ENCODE results near the gene ZNF124.
A peak's percentile ranks its signal among the peaks of the same experiment; 100 is the strongest.
"Not testable (repeated sequence)": the region's sequence is repeated elsewhere in the genome, so short reads cannot be mapped to it uniquely, and the experiment has no call there.

Gene ZNF124

DNA sequence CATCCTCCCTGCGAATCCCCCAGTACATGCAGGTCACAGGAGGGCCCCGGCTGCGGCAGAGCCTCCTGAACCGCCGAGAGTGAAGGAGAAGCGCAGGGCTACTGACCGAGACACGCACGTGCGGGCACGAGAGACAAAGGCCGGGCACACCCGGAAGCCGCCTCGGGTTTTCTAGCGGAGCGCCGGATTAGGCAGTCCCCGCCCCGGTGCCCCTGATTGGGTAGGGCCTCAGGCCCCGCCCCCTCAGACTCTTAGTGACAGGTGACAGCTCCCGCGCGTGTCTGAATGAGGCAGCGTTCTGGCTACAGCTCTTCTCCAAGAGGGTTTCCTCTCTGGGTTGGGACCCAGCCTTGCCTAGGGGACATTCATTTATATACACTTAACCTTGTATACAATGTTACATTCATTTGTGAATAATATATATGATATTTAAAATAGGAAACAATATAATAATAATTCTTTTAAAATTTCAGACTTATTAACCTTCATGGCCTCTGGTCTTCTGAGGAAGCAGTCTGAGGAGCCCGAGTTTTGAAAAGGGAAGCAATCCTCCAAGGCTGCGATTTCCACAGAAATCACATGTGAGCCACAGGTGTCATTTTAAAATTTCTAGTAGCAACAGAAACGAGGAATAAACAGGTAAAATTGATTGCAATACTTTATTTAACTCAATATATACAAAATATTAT is at the start of gene ZNF124:
ZNF124 (minus strand) TSS at position 146 of the 689 bp plus-strand sequence; CDS start at position 3, 143 bp downstream.
- not testable (repeated sequence) for DNase-seq (ENCODE audit: low spot score)

DNA sequence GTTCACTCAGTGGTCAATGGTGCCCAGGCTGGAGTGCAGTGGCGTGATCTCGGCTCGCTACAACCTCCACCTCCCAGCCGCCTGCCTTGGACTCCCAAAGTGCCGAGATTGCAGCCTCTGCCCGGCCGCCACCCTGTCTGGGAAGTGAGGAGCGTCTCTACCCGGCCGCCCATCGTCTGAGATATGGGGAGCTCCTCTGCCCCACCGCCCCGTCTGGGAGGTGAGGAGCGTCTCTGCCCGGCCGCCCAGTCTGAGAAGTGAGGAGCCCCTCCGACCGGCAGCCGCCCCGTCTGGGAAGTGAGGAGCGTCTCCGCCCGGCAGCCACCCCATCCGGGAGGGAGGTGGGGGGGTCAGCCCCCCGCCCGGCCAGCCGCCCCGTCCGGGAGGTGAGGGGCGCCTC is 48.5 kb upstream of the ZNF124 start:
- DNase-seq (ENCODE audit: low spot score): not testable (repeated sequence)

DNA sequence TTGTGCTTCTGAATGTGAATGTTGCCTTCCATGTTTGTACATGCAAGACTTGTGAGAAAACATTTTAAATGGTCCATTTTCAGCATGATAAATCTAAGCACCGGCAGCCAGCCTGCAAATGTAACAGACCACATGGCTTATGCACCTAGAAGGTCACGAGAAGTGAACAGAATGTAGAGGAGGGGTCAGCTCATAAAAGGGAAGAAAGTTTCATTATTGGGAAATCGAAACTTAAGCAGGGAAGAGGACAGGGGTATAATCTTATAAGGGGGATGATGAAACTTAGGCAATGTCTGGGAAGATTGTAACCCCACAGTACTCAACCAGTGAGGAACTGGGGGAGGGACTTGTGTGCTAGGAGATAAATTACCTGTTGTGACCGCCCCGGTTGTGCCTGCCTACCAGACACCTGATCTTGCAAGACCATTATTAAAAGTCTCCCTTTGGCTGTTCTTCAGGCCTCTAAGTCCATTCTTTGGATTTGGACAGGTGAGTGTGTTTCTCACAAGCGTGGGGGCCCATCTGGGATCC is 46.4 kb upstream of the ZNF124 start:
- DNase-seq (ENCODE audit: low spot score): no peak

DNA sequence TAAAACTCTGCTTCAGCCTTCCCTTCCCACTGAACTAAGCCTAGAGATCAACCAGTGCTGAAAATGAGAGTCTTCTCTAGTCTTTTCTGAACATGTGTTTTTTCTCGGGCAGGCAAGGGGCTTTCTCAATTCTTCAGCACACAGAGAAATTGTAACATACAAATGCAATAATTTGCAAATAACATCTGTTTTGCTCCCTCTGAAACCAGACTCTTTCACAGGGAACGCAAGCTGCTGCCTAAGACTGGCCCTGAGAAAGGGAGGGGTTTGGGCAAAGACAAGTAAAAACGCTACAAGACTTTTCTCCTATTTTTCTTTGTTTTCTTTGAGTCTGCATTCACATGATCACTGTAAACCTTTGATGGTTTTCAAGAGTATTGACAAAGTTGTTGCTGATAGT is 44.4 kb upstream of the ZNF124 start:
- DNase-seq (ENCODE audit: low spot score): no peak

DNA sequence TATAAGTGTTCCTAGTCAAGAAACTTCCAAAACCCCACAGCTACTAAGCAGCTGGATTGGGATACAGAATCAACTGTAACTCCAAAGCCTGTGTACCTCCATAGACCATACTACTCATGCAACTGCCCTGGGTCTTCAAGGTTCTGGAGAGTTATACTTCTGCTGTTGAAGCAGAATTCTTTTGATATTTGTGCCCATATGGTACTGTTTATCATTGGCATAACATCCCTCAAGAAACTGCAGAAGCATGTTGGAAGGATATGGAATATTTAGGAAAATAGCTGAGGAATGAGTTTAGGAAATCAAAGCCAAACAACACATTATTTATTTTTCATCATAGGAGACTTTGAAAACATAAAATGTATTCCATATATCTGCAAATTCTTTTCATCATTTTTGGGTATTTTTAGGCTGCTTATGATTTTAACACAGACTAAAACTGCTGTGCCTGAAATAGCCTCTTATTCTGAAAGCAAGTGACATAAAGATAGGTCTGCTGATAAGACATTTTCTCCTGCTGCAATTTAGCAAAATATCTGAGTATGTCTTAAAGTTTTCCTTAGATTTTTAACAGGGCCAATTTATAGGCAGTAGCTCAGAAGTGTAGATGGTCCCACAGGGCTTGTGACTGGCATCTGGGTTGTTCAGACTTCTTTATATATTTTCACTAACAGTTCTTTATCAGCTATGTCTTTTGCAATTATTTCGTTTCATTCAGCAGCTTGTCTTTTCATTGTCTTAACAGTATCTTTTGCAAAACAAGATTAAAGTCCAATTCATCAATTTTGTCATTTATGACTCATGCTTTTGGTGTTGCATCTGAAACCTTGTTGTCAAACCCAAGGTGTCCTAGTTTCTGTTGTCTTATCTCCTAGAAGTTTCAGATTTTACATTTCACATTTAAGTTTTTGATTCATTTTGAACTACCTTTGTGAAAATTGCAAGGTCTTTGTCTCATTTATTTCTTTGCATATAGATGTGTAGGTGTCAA is 41.1 kb upstream of the ZNF124 start:
- no peak for DNase-seq (ENCODE audit: low spot score)

DNA sequence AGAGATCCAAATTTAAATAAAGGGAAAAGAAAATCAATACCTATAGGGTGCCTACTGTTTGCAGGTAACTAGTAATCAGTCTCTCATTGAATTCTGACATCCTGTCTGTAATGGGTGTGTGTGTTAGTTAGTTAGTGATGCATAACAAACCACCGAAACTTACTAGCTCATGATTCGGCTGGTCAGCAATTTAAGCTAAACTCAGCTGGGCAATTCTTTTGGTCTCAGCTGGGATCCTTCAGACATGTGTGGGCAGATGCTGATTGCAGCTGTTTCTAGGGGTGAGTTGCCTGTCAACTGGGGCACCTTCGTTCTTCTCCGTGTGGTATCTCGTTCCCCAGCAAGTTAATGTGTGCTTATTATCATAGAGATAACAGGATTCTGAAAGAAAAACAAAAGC is 40.2 kb upstream of the ZNF124 start:
- no peak for DNase-seq (ENCODE audit: low spot score)

DNA sequence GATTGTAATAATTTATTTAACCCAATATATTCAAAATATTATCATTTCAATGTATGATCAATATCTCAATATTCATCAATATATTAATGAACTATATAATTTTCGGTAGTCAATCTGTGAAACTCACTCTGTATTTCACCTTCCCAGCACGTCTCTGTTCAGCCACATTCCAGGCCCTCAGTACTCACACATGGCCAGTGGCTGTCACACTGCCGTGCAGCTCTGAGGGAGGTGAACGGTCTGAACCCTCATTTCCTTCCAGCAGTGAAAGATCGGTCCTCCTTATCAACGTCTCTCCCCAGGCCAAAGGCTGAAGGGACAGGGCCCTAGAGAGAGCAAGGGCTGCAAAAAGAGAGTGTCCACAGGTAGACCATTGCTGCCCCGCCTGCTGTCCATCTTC is 39.5 kb upstream of the ZNF124 start:
- no peak for DNase-seq (ENCODE audit: low spot score)

DNA sequence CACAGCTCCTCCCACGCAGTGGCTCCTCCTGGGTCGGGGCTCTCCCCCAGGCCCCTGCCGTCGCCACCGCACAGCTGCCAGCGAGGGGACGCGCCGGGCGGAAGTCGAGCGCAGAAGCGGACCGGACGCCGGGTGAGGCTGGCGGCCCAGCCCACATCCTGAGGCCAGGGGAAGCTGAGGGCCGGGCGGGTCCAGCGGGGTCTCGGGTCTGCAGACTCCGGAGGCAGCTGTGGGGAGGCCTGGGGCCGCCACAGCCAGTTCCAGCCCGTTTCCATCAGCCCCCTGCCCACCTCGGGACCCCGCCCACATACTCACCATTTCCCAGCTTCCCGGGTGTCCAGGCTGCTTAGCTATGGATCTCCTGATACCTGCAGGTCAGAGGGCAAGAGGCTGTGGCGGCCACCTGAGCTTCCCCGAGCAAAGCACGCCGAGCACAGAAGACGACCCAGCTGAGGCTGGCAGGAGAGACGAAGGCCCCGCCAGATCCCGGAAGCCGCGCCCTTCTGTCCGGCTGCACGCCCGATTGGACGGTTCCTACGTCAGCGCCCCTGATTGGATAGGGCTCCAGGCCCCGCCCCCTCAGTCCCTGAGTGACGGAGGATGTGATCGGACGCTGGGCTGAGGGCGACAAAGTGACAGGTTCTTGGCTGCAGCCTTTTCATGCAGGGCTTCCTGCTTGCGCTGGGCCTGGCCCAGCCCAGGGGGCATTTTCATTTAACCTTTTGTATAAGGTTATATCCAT is 38.7 kb upstream of the ZNF124 start:
- DNase-seq (ENCODE audit: low spot score): peak; percentile 97

DNA sequence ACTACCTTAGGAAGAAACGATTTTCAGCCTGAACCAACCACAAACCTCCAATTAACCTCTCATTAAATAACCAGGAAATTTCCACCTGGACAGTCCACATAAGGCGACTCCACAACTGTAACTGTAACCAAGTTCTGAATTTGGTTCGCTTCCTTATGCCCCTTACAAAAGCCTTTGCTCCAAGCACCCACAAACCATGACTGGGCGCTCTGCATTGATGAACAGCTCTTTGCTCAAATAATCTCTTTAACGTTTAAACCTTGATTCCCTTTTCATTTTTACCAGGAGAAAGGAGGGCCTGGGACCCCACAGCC is 38.2 kb upstream of the ZNF124 start:
- no peak for DNase-seq (ENCODE audit: low spot score)

DNA sequence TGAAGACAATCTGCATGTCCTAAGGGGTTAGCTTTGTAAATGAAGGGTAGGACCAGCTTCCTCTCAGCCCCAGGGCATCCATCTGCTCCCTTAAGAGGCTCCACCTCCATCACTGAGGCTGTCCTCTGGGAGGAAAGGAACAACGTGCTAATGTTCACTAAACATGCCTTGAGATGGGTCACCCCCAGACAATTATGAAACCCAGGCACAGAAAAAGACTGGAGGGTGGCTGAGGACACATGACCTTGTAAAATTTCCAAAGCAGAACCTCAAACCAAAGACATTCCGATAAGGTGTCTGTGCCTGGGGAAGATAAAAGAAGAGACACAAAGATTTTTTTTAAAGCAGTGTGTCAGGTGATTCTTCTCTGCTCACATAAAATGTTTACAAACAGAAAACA is 37.6 kb upstream of the ZNF124 start:
- peak; percentile 7 for DNase-seq (ENCODE audit: low spot score)

DNA sequence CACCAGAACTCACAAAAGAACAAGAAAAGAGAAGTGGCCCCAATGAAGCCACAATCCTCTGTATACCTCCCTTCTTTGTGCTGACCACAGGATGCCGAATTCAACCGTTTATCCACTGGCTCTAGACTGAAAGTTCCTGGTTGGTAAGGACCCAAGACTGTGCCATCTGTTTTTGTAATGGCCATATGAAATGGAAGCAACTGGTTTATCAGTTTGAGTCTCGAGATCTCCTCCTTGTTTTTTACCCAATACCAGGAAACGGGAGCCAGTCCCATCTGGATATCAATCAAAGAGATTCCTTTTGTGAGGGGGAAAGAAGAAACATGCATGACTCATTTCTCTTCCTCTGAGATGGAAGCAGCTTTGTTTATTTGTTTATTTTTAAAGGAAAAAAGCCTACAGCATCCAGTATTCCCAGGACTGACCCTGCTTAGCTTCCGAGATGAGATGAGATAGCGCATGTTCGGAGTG is 32.4 kb upstream of the ZNF124 start:
- no peak for DNase-seq (ENCODE audit: low spot score)

DNA sequence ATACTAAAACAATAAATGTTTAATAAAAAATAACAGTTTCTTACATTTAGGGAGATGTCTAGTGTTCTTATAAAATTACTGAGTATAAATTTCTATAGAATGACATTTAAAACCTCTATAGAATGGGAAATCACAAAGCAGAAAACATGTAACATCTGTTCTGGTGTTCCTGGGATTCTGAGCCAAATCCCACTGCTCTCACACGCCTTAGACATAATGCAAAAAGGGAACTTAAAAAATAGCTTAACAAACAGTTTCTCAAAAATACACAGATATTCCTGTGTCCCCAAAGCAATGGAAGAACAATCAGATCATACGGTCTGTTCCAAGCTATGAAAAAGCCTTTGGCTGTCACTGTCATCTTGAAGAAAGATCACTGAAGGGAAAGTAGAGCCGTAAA is 27.0 kb upstream of the ZNF124 start:
- no peak for DNase-seq (ENCODE audit: low spot score)

DNA sequence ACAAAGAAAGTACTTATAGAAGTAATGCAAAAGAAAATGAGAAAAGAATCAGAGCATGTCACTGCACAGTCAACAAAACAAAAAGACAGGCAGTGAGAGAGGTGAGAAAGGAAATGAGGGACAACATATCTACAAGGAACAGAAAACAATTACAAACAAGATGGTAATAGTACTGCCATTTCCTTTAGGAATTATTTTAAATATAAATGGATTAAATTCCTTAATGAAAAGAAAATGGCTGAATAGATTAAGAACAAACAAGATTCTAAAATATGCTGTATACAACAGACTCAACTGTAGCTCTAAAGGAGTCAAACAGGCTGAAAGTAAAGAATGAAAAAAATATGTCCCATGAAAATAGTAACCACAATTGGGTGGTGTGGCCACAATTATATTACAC is 22.1 kb upstream of the ZNF124 start:
- no peak for DNase-seq (ENCODE audit: low spot score)

DNA sequence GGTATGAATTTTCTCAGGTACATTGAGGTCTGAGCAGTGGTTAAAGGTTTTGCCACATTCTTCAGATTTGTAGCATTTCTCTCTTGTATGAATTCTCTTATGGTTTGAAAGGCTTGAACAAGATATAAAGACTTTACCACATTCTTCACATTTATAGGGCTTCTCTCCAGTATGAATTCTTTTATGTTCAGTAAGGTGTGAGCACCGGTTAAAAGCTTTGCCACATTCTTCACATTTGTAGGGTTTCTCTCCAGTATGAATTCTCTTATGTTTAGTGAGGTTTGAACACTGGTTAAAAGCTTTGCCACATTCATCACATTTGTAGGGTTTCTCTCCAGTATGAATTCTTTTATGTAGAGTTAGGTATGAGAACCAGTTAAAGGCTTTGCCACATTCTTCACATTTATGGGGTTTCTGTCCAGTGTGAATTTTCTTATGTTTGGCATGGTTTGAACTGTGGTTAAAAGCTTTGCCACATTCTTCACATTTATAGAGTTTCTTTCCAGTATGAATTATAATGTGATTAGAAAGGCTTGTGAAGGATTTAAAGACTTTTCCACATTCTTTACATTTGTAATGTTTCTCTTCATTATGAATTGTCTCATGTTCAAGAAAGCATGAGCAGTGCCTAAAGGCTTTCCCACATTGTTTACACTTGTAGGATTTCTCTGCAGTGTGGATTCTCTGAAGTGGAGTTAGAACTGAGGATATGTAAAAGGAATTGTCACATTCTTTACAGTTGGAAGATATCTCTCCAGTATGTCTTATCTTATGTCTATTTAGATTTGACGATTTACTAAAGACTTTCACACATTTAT is 18.4 kb upstream of the ZNF124 start:
- DNase-seq (ENCODE audit: low spot score): no peak

DNA sequence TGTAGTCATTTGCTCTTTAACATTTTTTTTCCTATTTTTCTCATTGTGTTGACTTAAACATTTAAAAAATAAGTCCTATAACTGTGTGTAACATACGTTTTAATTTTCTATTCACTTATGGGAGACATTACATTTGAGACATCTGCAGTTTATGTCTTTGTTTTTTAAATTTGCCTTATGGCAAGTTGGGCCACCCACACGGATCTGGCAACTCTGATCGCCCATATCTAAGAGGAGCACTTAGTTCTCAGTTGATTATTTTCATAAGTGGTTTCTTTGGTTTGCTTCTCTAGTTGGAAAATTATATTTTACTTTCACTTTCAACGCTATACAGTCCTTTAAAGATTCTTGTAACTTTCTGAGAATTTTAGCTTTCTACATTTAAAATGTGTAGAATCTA is 13.8 kb upstream of the ZNF124 start:
- no peak for DNase-seq (ENCODE audit: low spot score)

DNA sequence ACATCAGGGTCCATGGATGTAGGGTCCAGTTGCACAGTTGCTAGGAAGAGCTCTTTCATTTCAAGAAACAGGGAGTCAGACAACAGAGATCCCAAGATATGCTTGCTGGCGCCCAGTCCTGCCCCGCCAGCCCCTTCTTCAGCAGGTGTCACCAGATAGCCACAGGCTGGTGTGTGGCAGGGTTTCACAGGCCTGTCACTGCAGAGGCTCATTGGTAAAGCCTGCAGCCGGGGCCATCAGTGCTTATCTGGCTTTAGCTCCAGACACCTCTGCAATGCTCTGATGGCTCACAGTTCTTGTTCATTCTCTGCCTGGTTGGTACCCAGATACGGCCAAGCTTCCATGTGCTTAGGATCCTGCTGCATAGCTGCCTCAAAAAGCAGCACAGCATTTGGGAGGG is 12.4 kb upstream of the ZNF124 start:
- DNase-seq (ENCODE audit: low spot score): no peak

DNA sequence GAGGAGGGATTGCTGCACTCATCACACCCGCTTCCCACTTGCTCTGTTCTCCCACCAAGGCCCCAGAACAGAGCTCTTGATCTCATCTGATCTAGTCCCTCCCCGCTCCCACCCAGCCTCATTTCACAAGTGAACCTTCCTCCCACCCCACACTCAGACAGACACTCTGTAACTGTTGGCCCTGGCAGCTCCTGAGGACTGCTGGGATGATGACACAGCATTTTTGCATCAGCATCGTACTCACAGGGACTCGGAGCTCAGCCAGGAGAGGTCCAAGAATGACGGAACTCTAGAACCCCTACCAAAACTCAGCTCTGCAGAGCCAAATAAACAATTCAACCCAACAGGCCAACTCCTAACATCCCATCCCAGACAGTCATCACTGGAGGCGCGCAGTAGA is 11.2 kb upstream of the ZNF124 start:
- no peak for DNase-seq (ENCODE audit: low spot score)

DNA sequence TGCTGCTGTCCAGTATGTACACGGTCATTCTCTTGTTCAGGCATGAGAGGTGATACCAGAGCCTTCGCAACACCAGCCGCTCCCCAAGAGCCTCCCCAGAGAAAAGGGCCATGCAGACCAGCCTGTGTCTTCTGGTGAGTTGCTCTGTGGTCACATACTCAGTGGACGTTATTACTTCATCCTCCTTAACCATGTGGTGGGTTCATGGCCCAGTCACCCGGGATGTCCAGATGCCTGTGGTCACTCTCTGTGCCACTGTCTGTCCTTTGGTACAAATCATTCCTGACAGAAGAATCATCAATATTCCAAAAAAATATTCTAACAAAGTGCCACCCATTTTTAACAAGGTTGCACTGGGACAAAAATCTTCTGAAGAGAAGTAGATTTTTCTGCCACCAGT is 8.8 kb upstream of the ZNF124 start:
- no peak for DNase-seq (ENCODE audit: low spot score)

DNA sequence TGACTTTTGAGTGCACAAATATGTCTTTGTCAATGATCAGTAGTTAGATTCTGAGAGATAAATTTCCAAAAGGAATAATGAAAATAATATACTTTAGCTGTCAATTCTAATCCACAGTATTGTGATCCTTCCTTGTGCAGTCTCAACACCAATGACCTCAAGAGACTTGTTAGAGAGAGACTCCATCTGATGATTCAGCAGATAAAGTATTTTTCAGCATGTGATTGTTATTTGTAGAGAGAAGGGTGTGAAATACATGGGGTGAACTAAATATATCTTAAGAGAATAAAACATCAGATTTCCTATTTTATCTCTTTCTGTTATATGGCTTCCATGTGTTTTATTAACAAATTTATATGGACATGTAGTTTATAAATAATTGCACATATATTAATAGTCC is 5.9 kb upstream of the ZNF124 start:
- no peak for DNase-seq (ENCODE audit: low spot score)

DNA sequence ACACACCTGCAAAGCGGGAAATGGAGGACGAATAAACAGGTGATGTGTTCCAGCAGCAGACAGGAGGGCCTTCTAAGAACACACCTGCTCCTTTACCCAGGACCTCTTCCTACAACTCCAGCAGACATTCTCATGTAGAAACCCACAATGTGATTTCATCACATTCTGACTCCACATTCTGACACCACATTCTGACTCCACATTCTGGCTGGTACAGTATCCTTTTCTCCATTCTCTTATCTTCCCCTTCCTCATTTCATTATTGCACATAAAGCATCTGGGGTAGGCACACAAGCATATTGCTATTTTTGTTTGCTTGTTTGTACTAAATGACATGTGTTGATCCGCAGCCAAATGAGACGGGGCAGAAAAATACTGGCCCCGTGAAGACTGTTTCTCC is 3.6 kb upstream of the ZNF124 start:
- DNase-seq (ENCODE audit: low spot score): no peak

DNA sequence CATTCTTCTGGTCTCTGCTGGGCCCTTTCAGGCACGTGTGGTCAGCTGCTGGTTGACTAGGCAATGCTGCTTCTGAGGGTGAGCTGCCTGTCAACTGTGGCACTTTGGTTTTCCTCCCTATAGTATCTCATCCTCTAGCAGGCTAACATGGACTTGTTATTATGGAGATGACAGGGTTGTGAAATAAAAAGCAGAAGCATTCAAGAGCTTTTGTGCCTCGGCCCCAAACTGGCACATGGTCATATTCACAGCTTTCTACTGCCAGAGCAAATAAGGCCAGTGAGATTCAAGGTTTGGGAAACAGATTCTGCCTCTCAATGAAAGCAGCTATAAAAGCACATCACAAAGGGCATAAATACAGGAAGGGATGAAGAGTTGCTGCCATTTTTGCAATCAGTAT is 1.6 kb upstream of the ZNF124 start:
- DNase-seq (ENCODE audit: low spot score): no peak

DNA sequence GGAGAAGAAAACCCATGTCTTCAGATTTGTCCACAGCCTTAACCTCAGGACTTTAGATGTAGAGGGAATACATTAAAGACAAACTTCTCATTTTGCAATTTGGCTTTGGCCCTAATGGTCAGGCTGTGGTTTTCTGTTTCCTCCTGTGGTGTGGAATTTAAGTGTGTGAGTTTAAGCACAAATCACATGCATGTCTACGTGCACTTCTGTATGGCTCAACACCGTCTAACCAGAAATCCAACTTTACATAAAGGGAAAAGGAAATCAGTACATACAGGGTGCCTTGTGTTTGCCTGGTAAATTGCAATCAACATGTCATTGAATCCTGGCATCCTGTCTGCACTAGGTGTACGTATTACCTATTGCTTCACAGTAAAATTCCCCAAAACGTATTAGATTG is 1.2 kb upstream of the ZNF124 start:
- DNase-seq (ENCODE audit: low spot score): no peak
